ENCODE data around the gene PHF10.
"Not testable (repeated sequence)": the region's sequence is repeated elsewhere in the genome, so short reads cannot be mapped to it uniquely, and the experiment has no call there.

Gene PHF10

DNA sequence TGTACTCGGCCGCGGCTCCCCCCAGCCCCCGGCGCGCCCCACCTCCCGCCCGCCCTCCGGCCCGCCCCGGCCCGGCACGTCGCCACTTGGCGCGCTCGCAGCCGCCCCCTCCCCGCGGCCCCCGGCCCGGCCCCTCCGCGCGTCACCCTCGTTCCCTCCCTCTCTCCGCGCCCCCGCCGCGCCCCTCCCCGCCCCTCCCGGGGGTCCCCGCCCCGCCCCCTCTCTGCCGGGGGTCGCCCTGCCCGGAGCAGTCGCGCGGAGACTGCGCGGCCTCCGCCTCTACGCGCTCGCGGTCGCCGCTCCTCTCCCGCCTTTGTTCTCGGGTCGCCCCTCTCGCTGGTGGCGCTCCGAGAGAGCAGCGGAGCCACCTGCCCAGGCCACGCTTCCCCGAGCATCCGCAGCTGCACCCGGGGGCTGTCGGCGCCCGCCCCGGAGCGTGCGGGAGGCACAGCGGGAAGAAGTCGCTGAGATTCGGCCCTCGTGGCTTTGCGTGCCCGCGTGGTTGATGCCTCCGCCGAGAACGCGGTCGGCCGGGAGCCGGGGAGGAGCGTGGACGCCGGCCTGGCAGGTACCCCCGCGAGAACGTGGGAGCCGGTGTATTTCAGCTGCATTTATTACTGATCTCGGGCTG is at the start of gene PHF10:
PHF10 (minus strand) TSS at position 7 of the 631 bp plus-strand sequence. CDS start 569 bp downstream, outside the sequence.
- ATAC-seq: peak; percentile 64 to 68

GRCh38 chr6:169766921-169767736 is 42.8 kb upstream of the PHF10 start:
- ATAC-seq: no peak

GRCh38 chr6:169766232-169766631 is 41.9 kb upstream of the PHF10 start:
- no peak for ATAC-seq

GRCh38 chr6:169765789-169766188 is 41.5 kb upstream of the PHF10 start:
- not testable (repeated sequence) for ATAC-seq

- no peak for ATAC-seq
These were observed 39.6 kb upstream of the PHF10 start for GRCh38 chr6:169763881-169764280.

DNA sequence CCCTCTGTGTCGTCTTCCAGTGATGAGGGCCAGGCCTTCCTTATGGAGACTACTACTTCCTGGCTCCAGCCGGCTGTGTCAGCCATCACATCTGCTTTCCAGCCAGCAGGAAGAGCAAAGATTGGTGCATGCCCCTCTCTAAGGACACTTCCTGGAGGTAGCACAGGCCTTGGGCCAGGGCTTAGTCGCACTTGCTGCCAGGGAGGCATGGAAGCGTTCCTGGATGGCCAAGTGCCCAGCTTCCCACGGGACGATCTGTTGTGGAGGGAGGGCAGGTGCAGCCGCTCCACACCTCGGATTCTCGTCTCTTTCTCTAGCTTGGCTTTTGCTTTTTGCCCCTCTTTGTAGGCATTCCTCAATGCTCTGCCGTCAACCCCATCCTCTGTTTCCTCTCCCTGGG is 39.0 kb upstream of the PHF10 start:
- ATAC-seq: no peak

DNA sequence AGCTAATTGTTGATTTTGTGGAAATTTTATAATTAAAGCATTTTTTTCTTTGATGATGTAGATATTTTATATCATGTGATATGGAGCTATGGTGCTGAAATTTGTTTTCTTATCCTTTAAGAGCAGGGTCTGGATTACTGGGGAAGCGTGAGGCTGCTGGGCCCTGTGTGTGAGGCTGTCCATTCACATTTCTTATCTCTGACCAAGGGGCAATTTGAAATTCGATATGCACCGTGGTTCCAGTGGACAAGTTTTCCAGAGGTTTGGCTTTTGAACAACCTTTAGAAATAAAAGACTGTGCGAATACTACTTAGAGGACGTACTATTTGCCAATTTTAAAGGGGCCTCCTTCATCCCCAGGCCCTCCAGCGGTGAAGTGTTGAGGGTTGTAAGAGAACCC is 30.9 kb upstream of the PHF10 start:
- no peak for ATAC-seq

GRCh38 chr6:169752074-169752623 is 27.8 kb upstream of the PHF10 start:
- ATAC-seq: no peak

- ATAC-seq: peak; percentile 98
These were observed 27.2 kb upstream of the PHF10 start, which contains the start of the genes DYNLT2 and ERMARD for GRCh38 chr6:169751242-169752073. DYNLT2 (minus strand) TSS chr6:169751572; CDS start chr6:169751458, 114 bp downstream. ERMARD (plus strand) TSS chr6:169751622; CDS start chr6:169751658, 36 bp downstream.

DNA sequence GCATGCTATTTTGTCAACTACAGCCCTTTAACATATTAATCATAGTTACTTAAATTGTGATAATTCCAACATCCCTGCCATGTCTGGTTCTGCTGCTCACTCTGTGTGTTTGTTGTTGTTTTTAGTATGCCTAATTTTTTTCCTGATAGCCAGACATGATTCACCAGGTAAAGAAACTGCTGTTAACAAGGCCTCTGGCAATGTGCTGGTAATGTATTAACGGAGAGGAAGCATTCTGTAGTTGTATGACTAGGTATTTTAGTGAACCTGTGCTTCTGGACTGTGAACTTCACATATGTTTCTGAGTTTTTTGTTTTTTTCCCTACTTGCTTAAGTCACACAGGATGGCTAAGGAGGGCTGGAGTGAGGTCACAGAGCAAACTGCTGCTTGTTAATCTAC is 22.3 kb upstream of the PHF10 start:
- no peak for ATAC-seq

GRCh38 chr6:169745405-169745804 is 21.1 kb upstream of the PHF10 start:
- no peak for ATAC-seq

- no peak for ATAC-seq
These were observed 17.0 kb upstream of the PHF10 start for GRCh38 chr6:169741344-169741743.

DNA sequence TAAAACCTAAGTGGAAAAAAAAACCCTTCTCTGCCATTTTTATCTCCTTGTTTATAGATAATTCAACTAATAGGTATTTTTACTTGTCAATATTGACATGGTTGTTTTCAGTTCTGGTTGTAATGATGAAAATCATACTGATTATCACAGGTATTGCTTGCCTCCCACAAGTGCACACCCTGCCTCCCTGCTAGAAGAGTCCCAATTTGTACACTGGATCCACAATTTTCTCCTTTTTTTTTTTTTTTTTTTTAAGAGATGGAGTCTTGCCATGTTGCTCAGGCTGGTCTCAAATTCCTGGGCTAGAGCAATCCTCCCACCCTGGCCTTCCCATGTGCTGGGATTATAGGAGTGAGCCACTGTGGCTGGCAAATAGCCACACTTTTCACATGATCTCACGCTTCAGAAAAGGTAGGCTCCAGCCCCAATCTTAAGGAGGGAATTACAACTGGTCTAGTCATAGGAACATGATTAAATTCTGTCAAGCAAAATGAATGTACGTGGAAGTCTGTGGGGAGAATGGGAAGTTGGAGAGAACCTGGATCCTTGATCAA is 14.8 kb upstream of the PHF10 start:
- ATAC-seq: no peak

DNA sequence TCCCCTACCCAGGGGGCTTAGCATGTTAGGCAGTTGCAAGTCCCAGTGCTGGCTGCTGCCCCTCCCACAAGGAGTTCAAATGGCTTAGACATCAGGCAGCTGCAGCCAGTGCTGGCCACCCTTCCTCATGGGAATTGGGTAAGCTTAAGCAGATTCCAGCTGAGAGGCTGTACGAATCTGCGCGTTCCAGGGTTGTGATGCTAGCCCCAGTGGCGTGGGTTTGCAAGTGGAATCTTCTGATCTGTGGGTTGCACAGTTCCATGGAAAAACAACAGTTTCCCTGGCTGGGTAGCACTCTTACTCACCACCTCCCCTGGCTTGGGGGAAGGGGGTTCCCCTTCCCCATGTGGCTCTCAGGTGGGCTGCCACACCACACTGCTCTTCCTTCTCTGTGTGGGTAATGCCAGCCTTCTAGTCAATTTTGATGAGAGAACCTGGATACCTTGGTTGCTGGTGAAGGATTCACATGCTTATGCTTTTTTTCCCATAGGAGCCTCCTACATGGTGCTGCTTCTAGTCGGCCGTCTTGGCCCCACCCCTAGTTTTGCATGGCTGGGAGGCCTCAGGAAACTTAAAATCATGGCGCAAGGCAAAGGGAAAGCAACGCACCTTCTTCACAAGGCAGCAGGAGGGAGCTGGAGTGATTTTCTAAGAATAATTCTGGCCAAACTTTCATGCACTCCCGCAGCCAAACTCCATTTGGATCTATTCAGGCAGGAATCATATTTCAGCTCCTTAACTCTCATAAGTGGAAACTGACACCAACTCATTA is 14.1 kb upstream of the PHF10 start:
- ATAC-seq: no peak

- ATAC-seq: no peak
These were observed 5.7 kb upstream of the PHF10 start for GRCh38 chr6:169729961-169730360.

DNA sequence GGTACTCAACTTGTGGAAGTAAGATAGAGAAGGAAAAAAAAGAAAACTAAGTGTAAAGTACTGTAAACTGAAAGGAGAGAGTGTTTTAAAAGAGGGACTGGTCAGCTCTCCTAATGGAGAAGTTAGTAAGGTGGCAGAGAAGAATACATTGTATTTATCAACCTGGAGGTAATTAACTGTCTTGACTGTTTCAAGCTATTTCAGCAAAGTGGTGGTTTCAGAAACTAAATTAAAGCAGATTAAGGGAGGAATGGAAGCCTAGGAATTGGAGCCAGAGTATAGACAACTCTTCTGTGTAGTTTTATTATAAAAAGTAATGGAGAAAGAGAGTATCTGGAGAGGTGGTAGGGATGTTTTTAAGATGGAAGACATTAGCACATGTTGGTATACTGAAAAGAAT is 2.7 kb upstream of the PHF10 start:
- ATAC-seq: no peak

GRCh38 chr6:169726049-169726400 is 1.7 kb upstream of the PHF10 start:
- ATAC-seq: no peak

DNA sequence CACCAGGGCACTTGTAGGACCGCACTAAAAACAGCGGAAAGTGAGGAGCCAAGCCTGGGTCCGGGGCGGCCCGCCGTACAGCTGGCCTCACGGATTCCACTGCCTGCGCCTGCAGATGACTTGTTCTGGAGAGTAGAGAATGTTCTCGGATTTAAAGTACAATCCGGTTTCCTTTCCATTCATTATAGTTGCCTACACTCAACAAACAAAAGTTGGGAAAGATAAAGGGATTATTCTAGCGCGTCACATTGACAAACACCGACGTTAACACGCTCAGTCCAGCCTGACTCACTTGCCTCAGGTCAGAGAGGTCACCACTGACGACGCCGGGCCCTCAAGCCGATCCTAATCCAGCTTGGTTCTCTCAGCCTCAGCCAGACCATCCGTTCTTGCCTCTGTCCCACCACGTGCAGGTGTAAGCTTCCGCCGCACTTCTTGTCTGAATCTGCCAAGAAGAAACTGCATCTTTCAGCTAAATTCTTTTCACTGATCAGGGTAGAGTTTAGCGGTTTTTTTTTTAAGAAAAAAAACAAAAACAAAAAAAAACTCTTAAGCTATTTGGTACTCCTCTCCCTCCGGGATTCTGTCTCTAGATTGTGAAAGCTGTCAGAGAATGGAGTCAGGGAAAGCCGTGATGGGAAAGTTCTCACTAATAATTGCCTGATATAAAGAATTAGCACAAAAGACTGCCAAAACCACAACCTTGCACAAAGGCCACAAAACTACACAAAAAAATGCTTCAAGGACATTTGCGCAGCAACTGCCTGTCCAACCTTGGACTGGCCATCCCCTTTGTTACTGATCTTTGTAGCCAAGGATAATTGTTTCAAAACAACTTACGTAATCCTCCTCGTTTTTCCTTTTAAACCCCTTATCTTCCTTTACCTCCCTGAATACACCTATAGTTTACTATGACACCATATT is 1.1 kb upstream of the PHF10 start:
- ATAC-seq: peak in 1 of 2 donors; percentile 4

GRCh38 chr6:169723991-169724493 is 258 bp downstream of the PHF10 start:
- peak; percentile 50 to 55 for ATAC-seq

- peak; percentile 28 to 30 for ATAC-seq
These were observed 945 bp downstream of the PHF10 start for GRCh38 chr6:169723200-169723909.

All from activated CD4-positive, CD25-positive, alpha-beta regulatory T cell treated with anti-CD3 and anti-CD28 coated beads, Interleukin-2, amount 50 U/mL, for 24 hours (primary cell).